Measurements from ENCODE around the gene SS18L1.

The SS18L1 gene

GRCh38 chr20:62159839-62160238 is 16.3 kb downstream of the SS18L1 start:
- no peak for ATAC-seq
- no peak for TF ChIP-seq SNAI2 (CRISPR knock-in tag; IDR thresholded peaks at IDR 0.05)
- TF ChIP-seq CSDC2 (CRISPR knock-in tag; IDR thresholded peaks at IDR 0.05), result no peak
- no peak for TF ChIP-seq POU6F1 (CRISPR knock-in tag; IDR thresholded peaks at IDR 0.05; ENCODE audit: borderline replicate concordance, low read depth)
- TF ChIP-seq ZC3H10 (CRISPR knock-in tag; IDR thresholded peaks at IDR 0.05), result no peak
- TF ChIP-seq ZFP30 (CRISPR knock-in tag; IDR thresholded peaks at IDR 0.05), result no peak
- TF ChIP-seq ZNF70 (CRISPR knock-in tag; IDR thresholded peaks at IDR 0.05), result no peak
- TF ChIP-seq TOX (CRISPR knock-in tag; IDR thresholded peaks at IDR 0.05; ENCODE audit: borderline replicate concordance), result no peak
- TF ChIP-seq RARB (CRISPR knock-in tag; IDR thresholded peaks at IDR 0.05), result no peak
- no peak for TF ChIP-seq CREB5 (CRISPR knock-in tag; IDR thresholded peaks at IDR 0.05; ENCODE audit: low read depth)
- no peak for TF ChIP-seq BACH2 (CRISPR knock-in tag; IDR thresholded peaks at IDR 0.05; ENCODE audit: borderline replicate concordance)

- TF ChIP-seq ZC3H10 (CRISPR knock-in tag; IDR thresholded peaks at IDR 0.05), result no peak
- no peak for TF ChIP-seq ZFP30 (CRISPR knock-in tag; IDR thresholded peaks at IDR 0.05)
- TF ChIP-seq OSR1 (CRISPR knock-in tag; IDR thresholded peaks at IDR 0.05), result no peak
- TF ChIP-seq PATZ1 (CRISPR knock-in tag; IDR thresholded peaks at IDR 0.05; ENCODE audit: borderline replicate concordance), result no peak
- no peak for TF ChIP-seq CSDC2 (CRISPR knock-in tag; IDR thresholded peaks at IDR 0.05)
- TF ChIP-seq ESRRG (CRISPR knock-in tag; IDR thresholded peaks at IDR 0.05), result no peak
- no peak for TF ChIP-seq RARB (CRISPR knock-in tag; IDR thresholded peaks at IDR 0.05)
- ATAC-seq, result no peak
Observed at GRCh38 chr20:62160253-62160652, 16.7 kb downstream of the SS18L1 start.

GRCh38 chr20:62160876-62161275 is 17.3 kb downstream of the SS18L1 start:
- TF ChIP-seq RARB (CRISPR knock-in tag; IDR thresholded peaks at IDR 0.05) (no peak), ZFP3 (CRISPR knock-in tag; IDR thresholded peaks at IDR 0.05) (no peak), TSHZ2 (CRISPR knock-in tag; IDR thresholded peaks at IDR 0.05) (no peak), ISL1 (CRISPR knock-in tag; IDR thresholded peaks at IDR 0.05) (no peak), ZNF8 (CRISPR knock-in tag; IDR thresholded peaks at IDR 0.05) (no peak), PPARA (CRISPR knock-in tag; IDR thresholded peaks at IDR 0.05; ENCODE audit: borderline replicate concordance) (no peak), TCF4 (CRISPR knock-in tag; IDR thresholded peaks at IDR 0.05; ENCODE audit: borderline replicate concordance) (no peak), ESRRG (CRISPR knock-in tag; IDR thresholded peaks at IDR 0.05) (no peak), CSRNP3 (CRISPR knock-in tag; IDR thresholded peaks at IDR 0.05) (no peak), ZFP30 (CRISPR knock-in tag; IDR thresholded peaks at IDR 0.05) (no peak), OSR1 (CRISPR knock-in tag; IDR thresholded peaks at IDR 0.05) (no peak), PATZ1 (CRISPR knock-in tag; IDR thresholded peaks at IDR 0.05; ENCODE audit: borderline replicate concordance) (no peak), CREB5 (CRISPR knock-in tag; IDR thresholded peaks at IDR 0.05; ENCODE audit: low read depth) (no peak), ZC3H10 (CRISPR knock-in tag; IDR thresholded peaks at IDR 0.05) (no peak), ZNF565 (CRISPR knock-in tag; conservative IDR thresholded peaks at IDR 0.05; ENCODE audit: low read depth) (no peak), POU6F1 (CRISPR knock-in tag; IDR thresholded peaks at IDR 0.05; ENCODE audit: borderline replicate concordance, low read depth) (no peak)

More at GRCh38 chr20:62160876-62161275, 17.3 kb downstream of the SS18L1 start:
- ATAC-seq, result no peak

Data from SK-N-SH treated with all-trans-retinoic acid at 6 μM for 48 hours (cell line).